ENCODE data around the gene HCLS1.
"Not testable (repeated sequence)": the region's sequence is repeated elsewhere in the genome, so short reads cannot be mapped to it uniquely, and the experiment has no call there.

Gene HCLS1

DNA sequence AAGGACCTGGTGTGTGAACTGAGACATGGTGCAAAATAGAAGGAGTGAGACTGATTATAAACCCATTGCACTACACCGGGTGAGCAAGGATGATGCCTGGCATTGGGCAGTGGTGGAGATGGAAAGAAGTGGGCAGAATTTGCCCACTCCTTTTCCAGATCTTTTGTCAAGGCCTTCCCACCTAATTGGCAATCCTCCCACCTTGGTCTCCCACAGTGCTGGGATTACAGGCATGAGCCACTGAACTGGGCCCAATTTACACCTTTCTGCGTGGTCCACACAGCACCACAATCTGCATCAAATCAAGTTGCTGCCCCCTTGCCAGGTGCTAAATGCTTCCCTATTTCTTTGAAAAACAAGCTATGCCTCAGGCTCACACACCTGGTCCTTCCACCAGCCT, 62.1 kb downstream of the HCLS1 start:
- DNase-seq (ENCODE audit: low read depth): no peak
- TF ChIP-seq, protein P1, sequence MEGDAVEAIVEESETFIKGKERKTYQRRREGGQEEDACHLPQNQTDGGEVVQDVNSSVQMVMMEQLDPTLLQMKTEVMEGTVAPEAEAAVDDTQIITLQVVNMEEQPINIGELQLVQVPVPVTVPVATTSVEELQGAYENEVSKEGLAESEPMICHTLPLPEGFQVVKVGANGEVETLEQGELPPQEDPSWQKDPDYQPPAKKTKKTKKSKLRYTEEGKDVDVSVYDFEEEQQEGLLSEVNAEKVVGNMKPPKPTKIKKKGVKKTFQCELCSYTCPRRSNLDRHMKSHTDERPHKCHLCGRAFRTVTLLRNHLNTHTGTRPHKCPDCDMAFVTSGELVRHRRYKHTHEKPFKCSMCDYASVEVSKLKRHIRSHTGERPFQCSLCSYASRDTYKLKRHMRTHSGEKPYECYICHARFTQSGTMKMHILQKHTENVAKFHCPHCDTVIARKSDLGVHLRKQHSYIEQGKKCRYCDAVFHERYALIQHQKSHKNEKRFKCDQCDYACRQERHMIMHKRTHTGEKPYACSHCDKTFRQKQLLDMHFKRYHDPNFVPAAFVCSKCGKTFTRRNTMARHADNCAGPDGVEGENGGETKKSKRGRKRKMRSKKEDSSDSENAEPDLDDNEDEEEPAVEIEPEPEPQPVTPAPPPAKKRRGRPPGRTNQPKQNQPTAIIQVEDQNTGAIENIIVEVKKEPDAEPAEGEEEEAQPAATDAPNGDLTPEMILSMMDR (conservative IDR thresholded peaks at IDR 0.05; ENCODE audit: low read depth, low read length): no peak
- no peak overlapping the region for H3K4me3 ChIP-seq (ENCODE audit: low read depth, low read length)

DNA sequence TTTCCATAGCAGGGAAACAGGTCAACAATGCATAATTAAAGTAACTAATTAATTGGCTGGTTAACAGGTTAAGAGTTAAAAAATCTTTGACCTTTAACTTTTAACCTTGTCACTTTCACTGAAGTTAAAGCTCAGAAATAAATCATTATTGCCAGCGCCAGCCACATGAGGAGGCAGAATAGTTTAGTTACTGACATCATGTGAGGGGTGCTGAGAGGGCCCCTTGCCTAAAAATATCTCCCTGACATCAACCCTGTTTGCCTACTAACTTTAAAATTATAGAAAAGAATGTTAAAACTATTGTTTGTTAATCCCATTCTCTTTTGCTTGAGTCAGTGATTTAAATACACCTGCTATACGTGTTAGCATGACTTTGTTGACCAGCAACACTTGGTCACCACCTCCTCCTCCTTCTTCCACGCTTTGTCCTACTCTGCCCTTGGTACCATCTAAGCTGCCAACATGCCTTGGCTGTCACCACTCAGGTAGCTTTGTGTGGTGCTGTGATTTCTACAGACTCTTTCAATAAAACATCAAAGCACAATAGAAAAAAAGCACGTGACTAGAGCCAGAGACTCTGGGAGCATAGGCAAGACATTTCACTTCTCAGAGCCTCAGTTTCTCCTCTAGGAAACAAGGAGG, 64.8 kb downstream of the HCLS1 start:
- TF ChIP-seq, protein P1 (conservative IDR thresholded peaks at IDR 0.05; ENCODE audit: low read depth, low read length): no peak
- no peak overlapping the region for H3K4me3 ChIP-seq (ENCODE audit: low read depth, low read length)
- DNase-seq (ENCODE audit: low read depth): no peak

DNA sequence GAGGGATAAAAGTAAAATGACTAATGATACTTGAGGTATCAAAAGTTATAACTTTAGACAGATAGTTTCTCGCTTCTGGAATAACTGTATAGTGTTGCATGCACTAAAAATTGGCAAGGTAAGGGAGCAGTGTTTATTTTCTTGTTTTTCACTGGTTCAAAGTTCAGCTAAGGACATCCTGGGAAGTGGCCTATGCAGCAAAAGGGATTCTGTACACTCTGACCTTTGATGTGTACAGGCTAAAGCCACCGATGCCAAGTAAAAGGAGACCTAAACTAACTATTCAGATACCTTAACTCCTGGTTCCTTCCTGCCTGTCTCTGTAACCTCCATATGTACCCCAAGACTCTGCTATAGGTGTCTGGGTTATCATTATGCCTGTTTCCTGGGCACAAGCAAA, 65.9 kb downstream of the HCLS1 start:
- TF ChIP-seq, protein P1 (conservative IDR thresholded peaks at IDR 0.05; ENCODE audit: low read depth, low read length): no peak
- H3K4me3 ChIP-seq (ENCODE audit: low read depth, low read length): no peak overlapping the region
- DNase-seq (ENCODE audit: low read depth): no peak

DNA sequence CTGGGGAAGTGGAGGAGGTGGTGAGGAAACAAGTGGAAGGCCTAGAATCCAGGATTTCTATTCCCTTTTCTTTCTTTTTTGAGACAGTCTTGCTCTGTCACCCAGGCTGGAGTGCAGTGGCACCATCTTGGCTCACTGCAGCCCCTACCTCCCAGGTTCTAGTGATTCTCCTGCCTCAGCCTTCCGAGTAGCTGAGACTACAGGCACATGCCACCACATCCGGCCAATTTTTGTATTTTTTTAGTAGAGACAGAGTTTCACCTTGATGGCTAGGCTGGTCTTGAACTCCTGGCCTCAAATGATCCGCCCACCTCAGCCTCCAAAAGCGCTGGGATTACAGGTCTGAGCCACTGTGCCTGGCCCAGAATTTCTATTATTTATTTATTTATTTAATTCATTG, 66.9 kb downstream of the HCLS1 start:
- DNase-seq (ENCODE audit: low read depth); H3K4me3 ChIP-seq (ENCODE audit: low read depth, low read length): not testable (repeated sequence)

DNA sequence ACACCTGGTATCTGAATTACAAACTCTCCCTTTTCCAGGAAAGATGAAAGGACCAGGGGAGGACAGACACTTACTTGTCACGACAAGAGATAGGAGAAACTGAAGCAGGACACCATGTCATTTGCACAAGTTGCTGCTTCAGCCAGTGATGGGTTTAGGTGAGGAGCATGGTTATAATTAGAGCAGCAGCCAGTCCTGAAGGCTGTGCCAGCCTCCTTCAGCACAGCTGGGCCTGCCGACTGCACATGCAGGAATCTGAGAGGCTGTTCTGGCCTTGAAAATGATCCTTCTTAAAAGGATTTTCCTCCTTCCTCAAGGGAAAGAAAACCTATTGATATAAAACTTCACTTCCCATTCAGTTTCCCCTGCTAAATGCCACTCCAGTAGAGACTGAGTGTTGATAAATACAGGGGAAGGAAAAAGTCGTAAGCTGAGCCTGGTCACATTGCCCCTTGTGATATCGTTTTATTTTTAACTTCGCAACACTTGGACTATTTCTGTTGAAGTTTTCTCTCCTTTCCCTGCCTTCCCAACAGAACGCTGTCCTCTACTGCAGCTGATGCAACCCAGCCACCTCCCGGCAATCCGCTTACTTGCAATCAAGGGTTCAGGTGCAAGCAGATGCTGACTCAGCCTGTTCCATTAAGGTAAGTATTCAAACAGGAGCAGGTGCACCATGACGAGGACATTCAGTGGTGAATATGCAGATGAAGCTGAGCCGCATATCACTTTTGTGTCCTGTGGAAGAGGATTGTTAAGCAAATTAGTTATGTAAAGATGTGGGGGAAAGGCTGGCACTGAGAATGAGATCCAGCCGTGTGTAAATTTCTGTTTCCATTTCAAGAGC, 67.6 kb downstream of the HCLS1 start, which contains the start of gene FBXO40:
FBXO40 (plus strand) TSS at position 524 of the 847 bp plus-strand sequence. CDS start 27,197 bp downstream, outside the sequence.
- TF ChIP-seq, protein P1 (conservative IDR thresholded peaks at IDR 0.05; ENCODE audit: low read depth, low read length): no peak
- peak; percentile 7 for DNase-seq (ENCODE audit: low read depth)
- H3K4me3 ChIP-seq (ENCODE audit: low read depth, low read length): no peak within 1 kb of the TSS

DNA sequence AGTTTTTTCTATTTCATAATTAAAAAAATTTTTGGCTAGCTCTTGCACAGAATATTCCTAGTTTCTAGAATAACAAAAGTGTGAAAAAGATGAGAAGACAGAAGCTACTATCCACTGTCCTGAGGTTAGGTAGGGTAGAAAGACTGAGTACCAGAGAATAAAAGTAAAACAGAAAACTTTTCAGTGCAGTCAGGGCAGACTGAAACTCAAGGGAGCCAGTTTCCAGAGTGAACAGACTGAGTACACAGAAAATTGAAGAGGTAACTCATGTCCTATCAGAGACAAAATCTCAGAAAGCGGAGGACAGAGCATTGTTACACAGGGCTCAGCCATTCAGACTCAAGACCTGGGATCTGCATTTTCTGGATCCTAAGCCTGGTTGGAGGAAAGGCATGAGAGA, 76.3 kb downstream of the HCLS1 start:
- DNase-seq (ENCODE audit: low read depth): no peak
- TF ChIP-seq, protein P1 (conservative IDR thresholded peaks at IDR 0.05; ENCODE audit: low read depth, low read length): no peak
- H3K4me3 ChIP-seq (ENCODE audit: low read depth, low read length): no peak overlapping the region

DNA sequence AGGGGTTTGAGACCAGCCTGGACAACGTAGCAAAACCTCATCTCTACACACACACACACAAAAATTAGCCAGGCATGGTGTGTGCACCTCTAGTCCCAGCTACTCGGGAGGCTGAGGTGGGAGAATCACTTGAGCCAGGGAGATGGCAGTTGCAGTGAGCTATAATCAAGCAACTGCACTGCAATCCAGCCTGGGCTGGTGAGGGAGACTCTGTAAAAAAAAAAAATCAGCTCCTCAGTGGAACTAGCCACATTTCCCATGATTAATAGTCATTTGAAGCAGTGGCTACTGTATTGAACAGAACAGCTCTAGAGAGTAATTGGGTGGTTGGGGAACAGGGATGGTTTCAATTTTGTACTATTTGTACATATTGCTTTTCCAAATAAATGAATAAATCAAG, 79.0 kb downstream of the HCLS1 start:
- TF ChIP-seq, protein P1 (conservative IDR thresholded peaks at IDR 0.05; ENCODE audit: low read depth, low read length): no peak
- DNase-seq (ENCODE audit: low read depth): no peak
- H3K4me3 ChIP-seq (ENCODE audit: low read depth, low read length): no peak overlapping the region

Measured in choroid plexus epithelial cell (primary cell).